GM21737 (cell line): ENCODE measurements around the gene FHAD1.
"Not testable (repeated sequence)": the region's sequence is repeated elsewhere in the genome, so short reads cannot be mapped to it uniquely, and the experiment has no call there.

ENCODE experiments used
- ATAC-seq: cut with Tn5 transposase; IDR thresholded peaks from one replicate; pipeline ENCODE4 v1.9.1; 2021; ENCODE audit warnings: mild to moderate bottlenecking, moderate library complexity; ENCODE audit not compliant: unreplicated experiment

The FHAD1 gene

DNA sequence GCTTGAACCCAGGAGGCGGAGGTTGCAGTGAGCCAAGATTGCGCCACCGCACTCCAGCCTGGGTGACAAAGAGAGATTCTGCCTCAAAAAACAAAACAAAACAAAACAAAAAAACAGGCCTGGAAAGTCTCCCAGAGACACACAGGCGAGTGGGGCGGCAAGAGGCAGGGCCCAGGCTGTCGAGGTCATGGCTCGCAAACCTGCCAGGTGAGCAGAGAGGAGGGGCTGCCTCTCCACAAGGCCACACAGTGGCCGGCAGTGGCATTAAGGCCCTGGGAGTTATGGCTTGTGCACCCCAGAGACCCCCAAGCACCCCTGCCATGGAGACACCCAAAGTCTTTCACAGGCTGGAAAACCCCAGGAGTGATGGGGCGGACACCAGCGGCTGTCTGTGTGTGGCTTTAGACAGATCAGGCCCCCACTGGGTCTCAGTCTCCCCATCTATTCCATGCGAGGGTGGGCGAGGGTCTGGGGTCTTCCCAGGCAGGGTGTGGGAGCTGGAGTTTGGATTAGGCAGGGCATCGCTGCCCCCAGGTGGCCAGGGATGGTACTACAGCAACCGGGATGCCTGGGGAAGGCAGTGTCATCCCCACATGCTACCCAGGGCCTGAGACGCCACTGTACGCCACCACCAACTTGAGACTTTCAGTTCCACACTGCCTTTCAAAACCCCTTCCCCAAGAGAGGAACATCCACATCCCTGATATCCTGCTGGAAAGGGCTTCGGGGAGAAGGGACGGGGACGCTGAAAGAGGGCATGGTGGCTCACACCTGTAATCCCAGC lies 184.0 kb downstream of the FHAD1 start:
- no peak for ATAC-seq

- no peak for ATAC-seq
Measured at GRCh38 chr1:15431571-15431948, 184.5 kb downstream of the FHAD1 start.

GRCh38 chr1:15432324-15432723 lies 185.3 kb downstream of the FHAD1 start:
- ATAC-seq = no peak

GRCh38 chr1:15433471-15433870 lies 186.4 kb downstream of the FHAD1 start:
- no peak for ATAC-seq

GRCh38 chr1:15434739-15435138 lies 187.7 kb downstream of the FHAD1 start:
- not testable (repeated sequence) for ATAC-seq

DNA sequence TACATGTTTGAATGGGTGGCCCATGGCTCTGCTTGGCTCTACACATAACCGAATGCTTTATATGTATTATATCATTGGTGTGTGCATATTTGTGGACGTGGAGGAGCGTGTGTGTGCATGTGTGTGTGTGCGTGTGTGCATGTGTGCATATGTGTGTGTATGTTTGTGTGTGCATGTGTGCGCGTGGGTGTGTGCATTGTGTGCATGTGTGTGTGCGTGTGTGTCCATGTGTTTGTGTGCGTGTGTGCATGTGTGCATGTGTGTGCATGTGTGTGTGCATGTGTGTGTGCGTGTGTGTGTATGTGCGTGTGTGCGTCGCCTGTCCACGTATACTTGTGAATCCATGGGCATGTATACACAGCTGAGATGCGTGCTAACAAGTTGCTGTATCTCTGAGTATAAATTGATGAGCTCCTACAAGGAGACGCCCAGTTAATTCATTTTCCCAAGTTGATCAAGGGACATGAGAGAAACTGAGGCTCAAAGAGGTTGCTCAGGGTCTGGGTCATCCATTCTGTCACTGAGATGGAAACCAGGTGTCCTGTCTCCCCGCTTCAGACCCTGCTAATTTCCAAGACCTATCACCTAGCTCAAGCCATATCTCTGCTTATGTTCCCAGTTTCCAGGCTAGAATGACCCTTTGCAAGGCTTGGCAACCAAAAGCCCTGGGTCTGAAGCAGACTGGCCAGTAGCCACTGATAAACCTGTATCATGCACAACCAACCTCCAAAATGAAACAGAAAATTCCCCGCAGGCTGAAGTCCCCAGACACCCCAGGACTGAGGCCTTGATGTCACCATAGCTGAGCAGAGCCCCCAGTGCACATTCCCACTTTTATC lies 188.4 kb downstream of the FHAD1 start:
- no peak for ATAC-seq

DNA sequence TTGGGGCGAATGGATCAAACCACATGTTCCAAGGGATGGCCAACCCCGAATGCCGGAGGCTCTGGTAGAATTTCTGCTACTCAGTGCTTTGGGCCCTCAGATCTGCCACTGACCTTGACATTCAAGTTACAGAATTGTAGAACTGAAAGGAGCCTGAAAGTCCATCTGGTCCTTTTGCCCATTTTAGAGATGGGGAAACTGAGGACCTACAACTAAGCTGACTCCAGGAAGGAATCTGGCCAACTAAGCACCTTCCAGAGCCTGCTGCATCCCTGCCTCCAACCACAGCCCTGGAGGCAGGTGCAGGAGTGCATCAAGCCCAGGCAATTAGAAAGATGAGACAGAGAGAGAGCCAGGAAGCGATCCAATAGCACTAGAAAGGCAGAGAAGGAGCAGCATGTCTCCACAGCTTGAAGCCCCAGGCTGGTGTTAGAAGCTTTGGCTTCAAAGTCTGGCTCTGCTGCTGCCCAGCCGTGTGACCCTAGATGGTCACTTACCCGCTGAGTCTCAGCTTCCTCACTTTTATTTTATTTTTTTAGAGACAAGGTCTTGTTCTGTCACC lies 189.9 kb downstream of the FHAD1 start:
- no peak for ATAC-seq

- no peak for ATAC-seq
Measured at GRCh38 chr1:15439325-15439724, 192.3 kb downstream of the FHAD1 start.

- ATAC-seq = no peak
Measured at GRCh38 chr1:15440357-15440756, 193.3 kb downstream of the FHAD1 start.

GRCh38 chr1:15441247-15441646 lies 194.2 kb downstream of the FHAD1 start:
- no peak for ATAC-seq

DNA sequence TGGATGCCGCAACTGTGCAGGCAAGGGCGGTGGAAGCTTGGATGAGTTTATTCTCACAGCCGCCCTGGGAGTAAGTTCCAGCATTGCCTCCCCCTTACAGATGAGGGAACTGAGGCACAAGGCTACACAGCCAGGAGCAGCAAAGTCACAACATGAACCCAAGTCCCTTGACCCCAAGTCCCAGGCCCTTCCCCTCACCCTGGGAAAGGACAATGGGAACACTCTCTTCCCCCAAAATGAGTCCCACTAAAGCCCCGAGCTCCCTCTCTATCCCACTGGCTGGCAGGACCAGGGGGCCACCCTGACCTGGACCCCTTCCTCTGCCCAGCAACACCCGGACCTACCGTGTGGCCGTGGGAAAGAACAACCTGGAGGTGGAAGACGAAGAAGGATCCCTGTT lies 195.1 kb downstream of the FHAD1 start:
- no peak for ATAC-seq

- no peak for ATAC-seq
Measured at GRCh38 chr1:15442759-15443158, 195.7 kb downstream of the FHAD1 start.

DNA sequence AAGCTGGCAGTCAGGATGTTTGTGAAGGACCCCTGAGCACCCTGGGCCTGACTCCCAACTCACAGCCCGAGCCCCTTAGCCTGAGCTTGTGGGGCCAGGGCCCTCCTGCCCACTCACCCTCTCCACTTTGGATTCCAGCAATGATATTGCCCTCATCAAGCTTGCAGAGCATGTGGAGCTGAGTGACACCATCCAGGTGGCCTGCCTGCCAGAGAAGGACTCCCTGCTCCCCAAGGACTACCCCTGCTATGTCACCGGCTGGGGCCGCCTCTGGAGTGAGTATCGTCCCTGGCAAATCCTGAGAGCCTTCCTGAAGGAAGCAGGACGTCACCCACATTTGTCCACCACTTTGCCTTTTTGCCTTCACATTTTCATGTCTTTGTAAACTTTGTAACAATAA lies 196.3 kb downstream of the FHAD1 start:
- ATAC-seq = no peak

- ATAC-seq = no peak
Measured at GRCh38 chr1:15444468-15445389, 197.7 kb downstream of the FHAD1 start.

DNA sequence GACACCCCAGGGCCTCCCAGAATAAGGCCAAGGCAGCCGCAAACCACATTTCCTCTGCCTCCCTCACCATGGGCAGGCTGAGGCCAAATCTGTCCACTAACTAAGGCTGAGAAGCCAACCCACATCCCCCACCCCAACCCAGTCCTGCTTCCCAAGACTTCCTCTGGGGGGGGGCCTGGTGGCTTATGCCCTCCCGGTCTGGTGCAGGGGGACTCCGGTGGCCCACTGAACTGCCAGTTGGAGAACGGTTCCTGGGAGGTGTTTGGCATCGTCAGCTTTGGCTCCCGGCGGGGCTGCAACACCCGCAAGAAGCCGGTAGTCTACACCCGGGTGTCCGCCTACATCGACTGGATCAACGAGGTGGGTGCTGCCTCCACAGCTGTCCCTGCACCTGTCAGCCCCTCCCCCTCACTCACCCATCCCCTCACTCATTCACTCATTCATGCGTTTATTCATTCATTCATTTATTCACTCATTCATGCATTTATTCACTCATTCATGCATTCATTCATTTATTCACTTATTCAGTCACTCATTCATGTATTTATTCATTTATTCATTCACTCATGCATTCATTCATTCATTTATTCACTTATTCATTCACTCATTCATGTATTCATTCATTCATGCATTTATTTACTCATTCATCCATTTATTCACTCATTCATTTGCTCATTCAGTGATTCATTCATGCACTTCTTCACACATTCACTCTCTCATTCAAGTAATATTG lies 198.5 kb downstream of the FHAD1 start:
- no peak for ATAC-seq

DNA sequence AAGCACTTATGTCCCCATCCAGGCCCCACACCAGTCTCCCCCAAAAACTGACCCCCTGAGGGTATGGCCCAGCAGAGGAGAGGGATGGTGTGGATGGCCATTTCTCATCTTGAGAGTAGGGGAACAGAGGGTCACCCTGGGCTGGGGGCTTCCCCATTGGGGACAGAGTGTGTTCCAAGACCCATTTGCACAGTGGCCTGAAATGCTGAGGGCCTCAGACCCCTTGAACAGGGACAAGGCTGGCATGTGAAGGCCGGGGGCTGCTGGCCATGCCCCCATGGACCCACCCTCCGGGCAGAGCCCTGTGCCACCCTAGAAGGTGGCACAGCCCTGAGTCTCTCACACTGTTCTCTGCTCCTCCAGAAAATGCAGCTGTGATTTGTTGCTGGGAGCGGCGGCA lies 199.2 kb downstream of the FHAD1 start:
- ATAC-seq = no peak
